WTC11 (cell line): Measurements from ENCODE around the gene UCK2.

Experiments
- TF ChIP-seq, protein P1 (sequence below): sonication (generic); formaldehyde crosslinking; IDR thresholded peaks from 2 replicates; pipeline ENCODE4 v1.8.0; 2022; ENCODE audit warnings: mild to moderate bottlenecking, missing genetic modification reagents
- TF ChIP-seq, protein P2 (sequence below): fragments of 200-600 bp; IDR thresholded peaks from 2 replicates; pipeline ENCODE4 v1.8.0; 2022; ENCODE audit warnings: antibody characterized with exemption

DNA sequence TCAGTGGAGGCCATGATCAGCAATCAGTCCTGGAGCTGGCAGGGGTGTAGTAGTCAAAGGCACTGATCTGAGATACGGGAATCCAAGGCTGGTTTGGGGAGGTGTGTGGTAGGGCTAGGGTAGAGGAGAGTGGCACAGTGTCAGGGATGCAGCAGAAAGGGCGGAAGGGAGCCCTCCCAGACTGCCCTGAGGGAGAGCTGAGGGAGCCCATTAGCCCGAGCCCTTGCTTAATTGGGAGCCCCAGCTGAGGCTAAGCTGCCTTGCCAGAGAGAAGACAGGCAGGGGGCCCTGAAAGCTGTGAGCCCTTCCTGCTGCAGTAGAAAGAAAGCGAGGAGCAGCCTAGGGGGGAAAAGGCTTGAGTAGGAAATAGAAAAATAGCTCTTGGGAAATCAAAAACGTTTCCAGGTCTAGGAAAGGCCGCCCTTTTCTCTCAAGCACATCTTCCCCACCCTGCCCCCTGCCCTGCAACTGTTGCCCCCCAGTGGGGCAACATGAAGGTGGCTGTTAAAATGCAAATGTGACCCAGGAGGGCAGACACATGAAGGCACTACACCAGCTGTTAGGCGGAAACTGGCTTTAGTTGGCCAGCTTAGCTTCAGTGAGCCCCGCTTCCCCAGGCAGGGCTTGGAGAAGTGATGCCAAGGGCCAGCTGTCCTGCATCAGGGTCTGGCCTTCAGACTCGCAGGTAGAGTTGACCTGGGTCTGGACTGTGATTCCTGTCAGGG lies 106.2 kb downstream of the UCK2 start:
- TF ChIP-seq, protein P1, sequence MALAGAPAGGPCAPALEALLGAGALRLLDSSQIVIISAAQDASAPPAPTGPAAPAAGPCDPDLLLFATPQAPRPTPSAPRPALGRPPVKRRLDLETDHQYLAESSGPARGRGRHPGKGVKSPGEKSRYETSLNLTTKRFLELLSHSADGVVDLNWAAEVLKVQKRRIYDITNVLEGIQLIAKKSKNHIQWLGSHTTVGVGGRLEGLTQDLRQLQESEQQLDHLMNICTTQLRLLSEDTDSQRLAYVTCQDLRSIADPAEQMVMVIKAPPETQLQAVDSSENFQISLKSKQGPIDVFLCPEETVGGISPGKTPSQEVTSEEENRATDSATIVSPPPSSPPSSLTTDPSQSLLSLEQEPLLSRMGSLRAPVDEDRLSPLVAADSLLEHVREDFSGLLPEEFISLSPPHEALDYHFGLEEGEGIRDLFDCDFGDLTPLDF (CRISPR knock-in tag) = no peak
- TF ChIP-seq, protein P2, sequence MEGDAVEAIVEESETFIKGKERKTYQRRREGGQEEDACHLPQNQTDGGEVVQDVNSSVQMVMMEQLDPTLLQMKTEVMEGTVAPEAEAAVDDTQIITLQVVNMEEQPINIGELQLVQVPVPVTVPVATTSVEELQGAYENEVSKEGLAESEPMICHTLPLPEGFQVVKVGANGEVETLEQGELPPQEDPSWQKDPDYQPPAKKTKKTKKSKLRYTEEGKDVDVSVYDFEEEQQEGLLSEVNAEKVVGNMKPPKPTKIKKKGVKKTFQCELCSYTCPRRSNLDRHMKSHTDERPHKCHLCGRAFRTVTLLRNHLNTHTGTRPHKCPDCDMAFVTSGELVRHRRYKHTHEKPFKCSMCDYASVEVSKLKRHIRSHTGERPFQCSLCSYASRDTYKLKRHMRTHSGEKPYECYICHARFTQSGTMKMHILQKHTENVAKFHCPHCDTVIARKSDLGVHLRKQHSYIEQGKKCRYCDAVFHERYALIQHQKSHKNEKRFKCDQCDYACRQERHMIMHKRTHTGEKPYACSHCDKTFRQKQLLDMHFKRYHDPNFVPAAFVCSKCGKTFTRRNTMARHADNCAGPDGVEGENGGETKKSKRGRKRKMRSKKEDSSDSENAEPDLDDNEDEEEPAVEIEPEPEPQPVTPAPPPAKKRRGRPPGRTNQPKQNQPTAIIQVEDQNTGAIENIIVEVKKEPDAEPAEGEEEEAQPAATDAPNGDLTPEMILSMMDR = no peak
